GM12878 (cell line): ENCODE results near the gene MYO16. TPM values are rescaled to one million over a fixed set of nuclear protein-coding genes. Genes with fewer than 3 reads are reported as not detected.

Source experiments
- BHLHE40 ChIP-seq, 2 experiments: fragments of 450-650 bp in 1 of 2; IDR thresholded peaks; 2 replicates each; pipeline ENCODE4 v1.6.1; 2011 to 2017; ENCODE audit warnings: low read depth in 2 of 2, borderline replicate concordance in 1 of 2, improper control_type of control experiment in 1 of 2, low read length in 1 of 2, mild to moderate bottlenecking in 1 of 2
- DPF2 ChIP-seq: fragments of 450-650 bp; IDR thresholded peaks from 2 replicates; pipeline ENCODE4 v1.6.1; 2017; ENCODE audit warnings: mild to moderate bottlenecking
- LARP7 ChIP-seq: fragments of 450-650 bp; IDR thresholded peaks from 2 replicates; pipeline ENCODE4 v1.6.1; 2017; ENCODE audit warnings: mild to moderate bottlenecking
- MTA2 ChIP-seq: fragments of 450-650 bp; IDR thresholded peaks from 2 replicates; pipeline ENCODE4 v1.6.1; 2016; ENCODE audit warnings: low read depth, mild to moderate bottlenecking, moderate library complexity
- MXI1 ChIP-seq: fragments of 150-350 bp; IDR thresholded peaks from 2 replicates; pipeline ENCODE4 v1.6.1; 2011; ENCODE audit warnings: low read depth, mild to moderate bottlenecking, inconsistent platforms, low read length, improper control_type of control experiment
- NFYB ChIP-seq: IDR thresholded peaks from 2 replicates; pipeline ENCODE4 v1.6.1; 2011; ENCODE audit warnings: low read depth, mild to moderate bottlenecking, low read length, improper control_type of control experiment, moderate library complexity; ENCODE audit not compliant: insufficient read depth
- STAT1 ChIP-seq: fragments of 450-650 bp; conservative IDR thresholded peaks from 2 replicates; pipeline ENCODE4 v1.6.1; 2014; ENCODE audit warnings: antibody characterized with exemption, mild to moderate bottlenecking
- SUZ12 ChIP-seq: fragments of 200-600 bp; sonication (generic); IDR thresholded peaks from one replicate; pipeline ENCODE4 v1.6.1; 2018; ENCODE audit warnings: antibody characterized with exemption, mild to moderate bottlenecking; ENCODE audit not compliant: unreplicated experiment
- TCF7 ChIP-seq: IDR thresholded peaks from 2 replicates; pipeline ENCODE4 v1.6.1; 2014; ENCODE audit warnings: antibody characterized with exemption, borderline replicate concordance
- ZNF207 ChIP-seq: fragments of 450-650 bp; IDR thresholded peaks from 2 replicates; pipeline ENCODE4 v1.6.1; 2014; ENCODE audit warnings: antibody characterized with exemption, mild to moderate bottlenecking, borderline replicate concordance
- ZNF274 ChIP-seq: IDR thresholded peaks from one replicate; pipeline ENCODE4 v1.8.0; 2011; ENCODE audit not compliant: insufficient read length, insufficient read depth
- polyA plus RNA-seq, 11 experiments: library from polyadenylated mRNA; depleted of rRNA in 4 of 11; unstranded in 6 of 11; stranded (reverse) in 5 of 11; fragments of >200 nt; fragmentation: Nextera tagmentation in 4 of 11; fragmentation: Illumina TruSeq in 1 of 11; extraction: Ambion mirVana in 4 of 11; extraction: Trizol in 1 of 11; gene quantifications; 1 replicate in 1 of 11; 2 replicates in 10 of 11; pipeline versions ENCODE4 v1.2.1 to v1.2.3, GENCODE V29; 2011 to 2016; ENCODE audit warnings: inconsistent platforms in 2 of 11, missing spikeins in 2 of 11, low read depth in 1 of 11
- total RNA-seq, 4 experiments: library from RNA; depleted of rRNA in 3 of 4; stranded (reverse); fragments of >200 nt in 3 of 4; fragmentation: Illumina TruSeq in 1 of 4; extraction: Trizol in 1 of 4; gene quantifications; 2 replicates each; pipeline versions ENCODE4 v1.2.1 to v1.2.3, GENCODE V29; 2013 to 2021
- TF ChIP-seq, protein P1 (sequence below): fragments of 450-650 bp; formaldehyde crosslinking; IDR thresholded peaks from 2 replicates; pipeline ENCODE4 v1.4.0; 2022; ENCODE audit warnings: mild to moderate bottlenecking, moderate library complexity
- TF ChIP-seq, protein P2 (sequence below): fragments of 450-650 bp; IDR thresholded peaks from 2 replicates; pipeline ENCODE4 v1.6.1; 2014; ENCODE audit warnings: mild to moderate bottlenecking

Gene MYO16
- total and polyA plus RNA-seq, 10 of the 15 experiments (the other 5 are each of a cell fraction or from before 2014, with no cell fraction given), result under 0.01 to 1.7 (median 0.05) TPM; not detected in 4

GRCh38 chr13:108985166-108985565, 355.8 kb downstream of the MYO16 start (continued):
- TF ChIP-seq NFYB (no peak), BHLHE40 (IDR thresholded peaks at IDR 0.05; ENCODE audit: borderline replicate concordance in 1 of 2, low read depth in 2 of 2, low read length in 1 of 2) (no peak), ZNF207 (no peak), STAT1 (no peak), TCF7 (no peak), ZNF274 (no peak), MXI1 (no peak), SUZ12 (no peak), MTA2 (no peak), LARP7 (no peak), DPF2 (no peak)
- TF ChIP-seq, protein P1, sequence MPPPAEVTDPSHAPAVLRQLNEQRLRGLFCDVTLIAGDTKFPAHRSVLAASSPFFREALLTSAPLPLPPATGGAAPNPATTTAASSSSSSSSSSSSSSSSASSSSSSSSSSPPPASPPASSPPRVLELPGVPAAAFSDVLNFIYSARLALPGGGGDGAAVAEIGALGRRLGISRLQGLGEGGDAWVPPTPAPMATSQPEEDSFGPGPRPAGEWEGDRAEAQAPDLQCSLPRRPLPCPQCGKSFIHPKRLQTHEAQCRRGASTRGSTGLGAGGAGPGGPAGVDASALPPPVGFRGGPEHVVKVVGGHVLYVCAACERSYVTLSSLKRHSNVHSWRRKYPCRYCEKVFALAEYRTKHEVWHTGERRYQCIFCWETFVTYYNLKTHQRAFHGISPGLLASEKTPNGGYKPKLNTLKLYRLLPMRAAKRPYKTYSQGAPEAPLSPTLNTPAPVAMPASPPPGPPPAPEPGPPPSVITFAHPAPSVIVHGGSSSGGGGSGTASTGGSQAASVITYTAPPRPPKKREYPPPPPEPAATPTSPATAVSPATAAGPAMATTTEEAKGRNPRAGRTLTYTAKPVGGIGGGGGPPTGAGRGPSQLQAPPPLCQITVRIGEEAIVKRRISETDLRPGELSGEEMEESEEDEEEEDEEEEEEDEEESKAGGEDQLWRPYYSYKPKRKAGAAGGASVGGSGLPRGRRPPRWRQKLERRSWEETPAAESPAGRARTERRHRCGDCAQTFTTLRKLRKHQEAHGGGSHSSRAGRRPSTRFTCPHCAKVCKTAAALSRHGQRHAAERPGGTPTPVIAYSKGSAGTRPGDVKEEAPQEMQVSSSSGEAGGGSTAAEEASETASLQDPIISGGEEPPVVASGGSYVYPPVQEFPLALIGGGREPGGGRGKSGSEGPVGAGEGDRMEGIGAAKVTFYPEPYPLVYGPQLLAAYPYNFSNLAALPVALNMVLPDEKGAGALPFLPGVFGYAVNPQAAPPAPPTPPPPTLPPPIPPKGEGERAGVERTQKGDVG (CRISPR knock-in tag), result no peak
- TF ChIP-seq, protein P2, sequence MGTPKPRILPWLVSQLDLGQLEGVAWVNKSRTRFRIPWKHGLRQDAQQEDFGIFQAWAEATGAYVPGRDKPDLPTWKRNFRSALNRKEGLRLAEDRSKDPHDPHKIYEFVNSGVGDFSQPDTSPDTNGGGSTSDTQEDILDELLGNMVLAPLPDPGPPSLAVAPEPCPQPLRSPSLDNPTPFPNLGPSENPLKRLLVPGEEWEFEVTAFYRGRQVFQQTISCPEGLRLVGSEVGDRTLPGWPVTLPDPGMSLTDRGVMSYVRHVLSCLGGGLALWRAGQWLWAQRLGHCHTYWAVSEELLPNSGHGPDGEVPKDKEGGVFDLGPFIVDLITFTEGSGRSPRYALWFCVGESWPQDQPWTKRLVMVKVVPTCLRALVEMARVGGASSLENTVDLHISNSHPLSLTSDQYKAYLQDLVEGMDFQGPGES, result no peak
